ENCODE measurements around the gene DLG5. TPM values are rescaled to one million over a fixed set of nuclear protein-coding genes. Genes with fewer than 3 reads are reported as not detected.

DLG5 gene
- total RNA-seq, 2 donors from 2014 or later = 72.3 to 134 TPM

- intact Hi-C loops (cut with DNase I) = no loop called here
- H3K36me3 ChIP-seq = no peaks in the 10 kb centered on the region
- H3K27me3 ChIP-seq (replicated peaks; ENCODE audit: insufficient read depth) = no peaks in the 10 kb centered on the region
- WGBS = 82% methylated on average over 5 of the region's 5 CpGs
- peak overlapping the region; percentile 91 to 92 for H3K27ac ChIP-seq
- H3K9me3 ChIP-seq = no peaks in the 10 kb centered on the region
- no peak overlapping the region for H3K4me3 ChIP-seq
- no peak for DNase-seq (ENCODE audit: low spot score)
- peaks cover 2% of the 10 kb centered on the region for H3K4me1 ChIP-seq (replicated peaks)
- TF ChIP-seq POLR2A (IDR thresholded peaks at IDR 0.05) (no peak), POLR2AphosphoS5 (IDR thresholded peaks at IDR 0.05) (no peak), CTCF (IDR thresholded peaks at IDR 0.05) (no peak)
Observed at GRCh38 chr10:77973276-77973675, 46.7 kb upstream of the DLG5 start.

GRCh38 chr10:77972148-77972547 is 45.6 kb upstream of the DLG5 start:
- H3K27me3 ChIP-seq (replicated peaks; ENCODE audit: insufficient read depth) = no peaks in the 10 kb centered on the region
- no peaks in the 10 kb centered on the region for H3K9me3 ChIP-seq
- intact Hi-C loops (cut with DNase I) = no loop called here
- no peak for DNase-seq (ENCODE audit: low spot score)
- 75% methylated on average over 5 of the region's 5 CpGs for WGBS
- H3K4me1 ChIP-seq (replicated peaks) = peaks cover 2% of the 10 kb centered on the region
- peak overlapping the region; percentile 91 to 92 for H3K27ac ChIP-seq
- no peaks in the 10 kb centered on the region for H3K36me3 ChIP-seq
- no peak for TF ChIP-seq CTCF (IDR thresholded peaks at IDR 0.05)
- no peak overlapping the region for H3K4me3 ChIP-seq

- Histone ChIP-seq H3K4me1 (replicated peaks) (peaks cover 2% of the 10 kb centered on the region), H3K9me3 (no peaks in the 10 kb centered on the region), H3K4me3 (no peak overlapping the region), H3K27ac (peak overlapping the region; percentile 91 to 92), H3K36me3 (no peaks in the 10 kb centered on the region), H3K27me3 (replicated peaks; ENCODE audit: insufficient read depth) (no peaks in the 10 kb centered on the region)
- intact Hi-C loops (cut with DNase I) = no loop called here
- 95% methylated on average over 3 of the region's 3 CpGs for WGBS
- TF ChIP-seq POLR2A (IDR thresholded peaks at IDR 0.05) (no peak), CTCF (IDR thresholded peaks at IDR 0.05) (no peak), POLR2AphosphoS5 (IDR thresholded peaks at IDR 0.05) (no peak)
- no peak for DNase-seq (ENCODE audit: low spot score)
Observed at GRCh38 chr10:77971804-77972144, 45.2 kb upstream of the DLG5 start.

GRCh38 chr10:77970869-77971803 is 44.6 kb upstream of the DLG5 start:
- intact Hi-C loops (cut with DNase I) = no loop called here
- H3K36me3 ChIP-seq = no peaks in the 10 kb centered on the region
- 31% methylated on average over 7 of the region's 7 CpGs for WGBS
- peak overlapping the region; percentile 91 to 92 for H3K27ac ChIP-seq
- H3K27me3 ChIP-seq (replicated peaks; ENCODE audit: insufficient read depth) = no peaks in the 10 kb centered on the region
- peak; percentile 93 for DNase-seq (ENCODE audit: low spot score)
- peaks cover 2% of the 10 kb centered on the region for H3K4me1 ChIP-seq (replicated peaks)
- TF ChIP-seq POLR2AphosphoS5 (IDR thresholded peaks at IDR 0.05) (peak; percentile 98), POLR2A (IDR thresholded peaks at IDR 0.05) (no peak)
- H3K9me3 ChIP-seq = no peaks in the 10 kb centered on the region
- H3K4me3 ChIP-seq = no peak overlapping the region

GRCh38 chr10:77969114-77969513 is 42.6 kb upstream of the DLG5 start:
- no peak for TF ChIP-seq POLR2A (IDR thresholded peaks at IDR 0.05)
- TF ChIP-seq CTCF (IDR thresholded peaks at IDR 0.05) = no peak
- TF ChIP-seq POLR2AphosphoS5 (IDR thresholded peaks at IDR 0.05) = peak; percentile 13
- no peaks in the 10 kb centered on the region for H3K9me3 ChIP-seq
- no peak for DNase-seq (ENCODE audit: low spot score)
- H3K4me1 ChIP-seq (replicated peaks) = no peaks in the 10 kb centered on the region
- no peaks in the 10 kb centered on the region for H3K27me3 ChIP-seq (replicated peaks; ENCODE audit: insufficient read depth)
- WGBS = 23% methylated on average over 4 of the region's 4 CpGs
- intact Hi-C loops (cut with DNase I) = loop anchor here (1.0 kb wide), 1 partner anchor 43 kb away; the partner anchor contains the start of gene DLG5
- H3K36me3 ChIP-seq = no peaks in the 10 kb centered on the region
- peak overlapping the region; percentile 53 to 91 for H3K27ac ChIP-seq
- H3K4me3 ChIP-seq = no peak overlapping the region

Measured in prostate gland (tissue), 2 donors.